Nephron (organoid): ENCODE results near the gene TBX18.

Source experiments
- H3K27ac Mint-ChIP-seq, 3 experiments: 2 replicates each; pipeline ENCODE4 v1.8.0; 2020; ENCODE audit warnings: mixed read lengths in 3 of 3, mild to moderate bottlenecking in 2 of 3, moderate library complexity in 1 of 3
- H3K27me3 Mint-ChIP-seq: 2 replicates; pipeline ENCODE4 v1.8.0; 2021; ENCODE audit warnings: low read depth, mild to moderate bottlenecking, moderate library complexity, mixed read lengths
- H3K36me3 Mint-ChIP-seq: 2 replicates; pipeline ENCODE4 v1.8.0; 2020; ENCODE audit warnings: low read depth, mixed read lengths
- H3K4me1 Mint-ChIP-seq: 2 replicates; pipeline ENCODE4 v1.8.0; 2020; ENCODE audit warnings: mixed read lengths
- H3K4me3 Mint-ChIP-seq, 3 experiments: 2 replicates each; pipeline ENCODE4 v1.8.0; 2020; ENCODE audit warnings: mild to moderate bottlenecking in 3 of 3, mixed read lengths in 3 of 3, moderate library complexity in 2 of 3
- H3K9me3 Mint-ChIP-seq: 2 replicates; pipeline ENCODE4 v1.8.0; 2020; ENCODE audit warnings: mixed read lengths
- TF ChIP-seq, protein P1 (sequence below), 3 experiments: fragments of 200-600 bp; sonication (generic); IDR thresholded peaks; one replicate each; pipeline ENCODE4 v1.5.0; 2021; ENCODE audit warnings: antibody characterized with exemption in 3 of 3; ENCODE audit not compliant: unreplicated experiment in 3 of 3

Gene TBX18

DNA sequence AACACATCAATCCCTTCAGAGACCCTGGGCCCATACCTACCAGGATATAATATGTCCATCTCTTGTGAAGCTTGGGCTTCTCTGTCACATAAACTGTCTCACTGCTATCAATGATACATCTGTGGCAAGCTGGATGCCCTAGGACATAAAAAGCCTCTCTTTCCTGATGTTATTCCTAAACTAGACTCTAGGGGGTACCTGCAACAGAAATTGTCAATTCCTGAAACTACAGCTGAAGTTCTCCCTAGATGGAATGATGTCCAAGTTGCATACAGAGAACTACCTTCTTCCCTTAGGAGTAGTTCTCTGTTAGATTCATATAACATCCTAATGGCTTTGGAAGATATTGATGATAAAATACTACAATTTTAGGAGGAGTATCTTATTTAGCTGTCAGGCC, 35.8 kb downstream of the TBX18 start:
- TF ChIP-seq, protein P1, sequence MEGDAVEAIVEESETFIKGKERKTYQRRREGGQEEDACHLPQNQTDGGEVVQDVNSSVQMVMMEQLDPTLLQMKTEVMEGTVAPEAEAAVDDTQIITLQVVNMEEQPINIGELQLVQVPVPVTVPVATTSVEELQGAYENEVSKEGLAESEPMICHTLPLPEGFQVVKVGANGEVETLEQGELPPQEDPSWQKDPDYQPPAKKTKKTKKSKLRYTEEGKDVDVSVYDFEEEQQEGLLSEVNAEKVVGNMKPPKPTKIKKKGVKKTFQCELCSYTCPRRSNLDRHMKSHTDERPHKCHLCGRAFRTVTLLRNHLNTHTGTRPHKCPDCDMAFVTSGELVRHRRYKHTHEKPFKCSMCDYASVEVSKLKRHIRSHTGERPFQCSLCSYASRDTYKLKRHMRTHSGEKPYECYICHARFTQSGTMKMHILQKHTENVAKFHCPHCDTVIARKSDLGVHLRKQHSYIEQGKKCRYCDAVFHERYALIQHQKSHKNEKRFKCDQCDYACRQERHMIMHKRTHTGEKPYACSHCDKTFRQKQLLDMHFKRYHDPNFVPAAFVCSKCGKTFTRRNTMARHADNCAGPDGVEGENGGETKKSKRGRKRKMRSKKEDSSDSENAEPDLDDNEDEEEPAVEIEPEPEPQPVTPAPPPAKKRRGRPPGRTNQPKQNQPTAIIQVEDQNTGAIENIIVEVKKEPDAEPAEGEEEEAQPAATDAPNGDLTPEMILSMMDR (IDR thresholded peaks at IDR 0.05; ENCODE audit: unreplicated experiment in 3 of 3): peak in 2 of 3 experiments; percentile 27 to 35
- Mint-ChIP-seq H3K4me3 (no peak overlapping the region), H3K9me3 (no peaks in the 10 kb centered on the region), H3K4me1 (no peaks in the 10 kb centered on the region), H3K27me3 (no peaks in the 10 kb centered on the region), H3K36me3 (no peaks in the 10 kb centered on the region), H3K27ac (no peak overlapping the region)

DNA sequence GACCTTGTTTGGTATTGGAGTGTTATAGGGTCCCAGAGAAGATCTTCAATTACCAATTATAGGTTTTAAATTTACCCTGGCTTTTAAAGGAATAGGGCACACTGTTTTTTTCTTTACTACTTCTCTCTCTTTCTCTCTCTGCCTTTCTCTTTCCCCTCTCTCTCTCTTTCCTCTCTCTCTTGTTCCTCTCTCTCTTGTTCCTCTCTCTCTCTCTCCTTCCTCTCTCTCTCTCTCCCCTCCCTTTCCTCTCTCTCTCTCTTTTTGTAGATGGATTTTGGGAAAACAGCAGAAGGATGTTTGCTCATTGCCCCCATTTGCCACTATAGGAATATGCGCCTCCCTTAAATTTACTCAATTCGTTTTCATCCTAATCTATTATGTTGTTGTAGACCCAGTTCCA, 45.2 kb downstream of the TBX18 start:
- no peak overlapping the region for H3K4me3 Mint-ChIP-seq
- H3K9me3 Mint-ChIP-seq: no peaks in the 10 kb centered on the region

GRCh38 chr6:84718038-84718955, 46.1 kb downstream of the TBX18 start:
- H3K27ac Mint-ChIP-seq: no peak overlapping the region
- H3K27me3 Mint-ChIP-seq: no peaks in the 10 kb centered on the region
- no peaks in the 10 kb centered on the region for H3K9me3 Mint-ChIP-seq
- H3K36me3 Mint-ChIP-seq: no peaks in the 10 kb centered on the region
- H3K4me1 Mint-ChIP-seq: no peaks in the 10 kb centered on the region
- H3K4me3 Mint-ChIP-seq: no peak overlapping the region
- TF ChIP-seq, protein P1 (IDR thresholded peaks at IDR 0.05; ENCODE audit: unreplicated experiment in 3 of 3): no peak

More for the DNA sequence above, 45.2 kb downstream of the TBX18 start:
- TF ChIP-seq, protein P1 (IDR thresholded peaks at IDR 0.05; ENCODE audit: unreplicated experiment in 3 of 3): no peak
- no peaks in the 10 kb centered on the region for H3K4me1 Mint-ChIP-seq
- H3K27me3 Mint-ChIP-seq: no peaks in the 10 kb centered on the region
- H3K36me3 Mint-ChIP-seq: no peaks in the 10 kb centered on the region
- H3K27ac Mint-ChIP-seq: no peak overlapping the region

GRCh38 chr6:84709121-84709520, 55.3 kb downstream of the TBX18 start:
- H3K4me3 Mint-ChIP-seq: no peak overlapping the region
- peaks cover 4% of the 10 kb centered on the region for H3K9me3 Mint-ChIP-seq
- no peaks in the 10 kb centered on the region for H3K27me3 Mint-ChIP-seq
- TF ChIP-seq, protein P1 (IDR thresholded peaks at IDR 0.05; ENCODE audit: unreplicated experiment in 3 of 3): no peak
- no peak overlapping the region for H3K27ac Mint-ChIP-seq
- no peaks in the 10 kb centered on the region for H3K36me3 Mint-ChIP-seq
- peaks cover 7% of the 10 kb centered on the region for H3K4me1 Mint-ChIP-seq

- no peaks in the 10 kb centered on the region for H3K36me3 Mint-ChIP-seq
- peak overlapping the region in 2 of 3 experiments; percentile 43 to 48 for H3K27ac Mint-ChIP-seq
- H3K9me3 Mint-ChIP-seq: peaks cover 2% of the 10 kb centered on the region
- TF ChIP-seq, protein P1 (IDR thresholded peaks at IDR 0.05; ENCODE audit: unreplicated experiment in 3 of 3): no peak
- H3K4me1 Mint-ChIP-seq: peaks cover 7% of the 10 kb centered on the region
- H3K27me3 Mint-ChIP-seq: no peaks in the 10 kb centered on the region
- H3K4me3 Mint-ChIP-seq: no peak overlapping the region
Observed at GRCh38 chr6:84707171-84707570, 57.2 kb downstream of the TBX18 start.

DNA sequence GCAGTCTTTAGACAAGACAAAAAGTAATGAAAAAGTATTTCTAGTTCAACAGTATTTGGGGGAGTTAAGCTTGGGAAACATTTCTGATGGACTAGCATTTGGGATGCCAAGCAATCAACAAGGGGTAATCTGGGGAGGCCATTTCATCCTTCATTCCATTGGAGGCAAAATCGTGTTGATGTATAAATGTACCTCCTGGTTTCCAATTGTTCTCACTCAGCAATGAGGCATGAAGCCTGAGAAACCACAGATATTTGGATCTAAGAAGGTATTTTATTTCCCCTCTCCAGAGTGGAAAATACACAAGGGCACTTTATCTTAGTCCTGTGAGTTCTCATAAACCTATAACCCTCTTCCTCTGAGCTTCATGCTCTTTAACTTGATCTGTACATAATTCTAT, 68.2 kb downstream of the TBX18 start:
- Mint-ChIP-seq H3K4me1 (peaks cover 8% of the 10 kb centered on the region), H3K27ac (peak overlapping the region in 2 of 3 experiments; percentile 3 to 27), H3K36me3 (no peaks in the 10 kb centered on the region), H3K4me3 (no peak overlapping the region), H3K27me3 (no peaks in the 10 kb centered on the region), H3K9me3 (peaks cover 10% of the 10 kb centered on the region)
- TF ChIP-seq, protein P1 (IDR thresholded peaks at IDR 0.05; ENCODE audit: unreplicated experiment in 3 of 3): no peak
